ENCODE results near the gene TMEM184A.

DNA sequence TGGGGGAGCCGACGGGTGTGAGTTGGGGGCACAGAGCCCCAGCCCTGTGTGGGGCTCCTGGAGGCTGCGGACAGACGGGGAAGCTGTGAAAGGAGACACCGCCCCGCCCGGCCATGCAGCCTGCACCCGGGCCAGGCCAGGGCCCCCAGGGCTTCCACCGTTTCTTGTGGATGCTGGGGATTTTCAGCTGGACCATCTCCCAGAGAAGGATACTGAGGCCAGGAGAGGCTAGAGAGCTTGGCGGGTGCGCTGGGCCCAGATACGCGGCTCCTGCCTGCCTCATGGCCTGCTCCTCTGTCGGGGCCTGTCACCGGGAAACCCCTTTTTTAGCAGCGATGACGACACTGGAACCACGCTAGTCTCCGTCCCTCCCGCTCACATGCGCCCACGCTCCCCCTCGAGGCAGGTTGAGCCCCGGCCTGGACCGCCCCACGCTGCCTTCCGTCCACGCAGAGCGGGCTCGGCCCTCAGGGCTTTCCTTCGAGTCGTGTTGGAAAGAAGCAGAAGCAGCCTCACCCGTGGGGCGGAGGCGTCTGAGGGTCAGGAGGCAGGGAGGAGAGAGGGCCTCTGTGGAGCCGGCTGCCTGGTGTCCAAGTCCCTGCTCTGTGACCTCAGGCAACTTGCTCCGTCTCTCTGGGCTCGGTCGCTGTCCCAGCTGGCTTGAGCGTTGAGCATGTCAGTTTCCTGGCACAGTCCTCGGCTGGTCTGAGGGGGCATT is 11.7 kb downstream of the TMEM184A start:
- TF ChIP-seq, protein P1, sequence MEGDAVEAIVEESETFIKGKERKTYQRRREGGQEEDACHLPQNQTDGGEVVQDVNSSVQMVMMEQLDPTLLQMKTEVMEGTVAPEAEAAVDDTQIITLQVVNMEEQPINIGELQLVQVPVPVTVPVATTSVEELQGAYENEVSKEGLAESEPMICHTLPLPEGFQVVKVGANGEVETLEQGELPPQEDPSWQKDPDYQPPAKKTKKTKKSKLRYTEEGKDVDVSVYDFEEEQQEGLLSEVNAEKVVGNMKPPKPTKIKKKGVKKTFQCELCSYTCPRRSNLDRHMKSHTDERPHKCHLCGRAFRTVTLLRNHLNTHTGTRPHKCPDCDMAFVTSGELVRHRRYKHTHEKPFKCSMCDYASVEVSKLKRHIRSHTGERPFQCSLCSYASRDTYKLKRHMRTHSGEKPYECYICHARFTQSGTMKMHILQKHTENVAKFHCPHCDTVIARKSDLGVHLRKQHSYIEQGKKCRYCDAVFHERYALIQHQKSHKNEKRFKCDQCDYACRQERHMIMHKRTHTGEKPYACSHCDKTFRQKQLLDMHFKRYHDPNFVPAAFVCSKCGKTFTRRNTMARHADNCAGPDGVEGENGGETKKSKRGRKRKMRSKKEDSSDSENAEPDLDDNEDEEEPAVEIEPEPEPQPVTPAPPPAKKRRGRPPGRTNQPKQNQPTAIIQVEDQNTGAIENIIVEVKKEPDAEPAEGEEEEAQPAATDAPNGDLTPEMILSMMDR (CRISPR knock-in tag; IDR thresholded peaks at IDR 0.05) = no peak
- TF ChIP-seq PITX1 (CRISPR knock-in tag; IDR thresholded peaks at IDR 0.05) = no peak
- no peak for TF ChIP-seq TCF7 (IDR thresholded peaks at IDR 0.05; ENCODE audit: low read depth)
- no peak for TF ChIP-seq ZNF318 (CRISPR knock-in tag; IDR thresholded peaks at IDR 0.05)
- no peak for TF ChIP-seq CEBPZ (IDR thresholded peaks at IDR 0.05; ENCODE audit: low read length)
- TF ChIP-seq ZZZ3 (CRISPR knock-in tag; IDR thresholded peaks at IDR 0.05; ENCODE audit: borderline replicate concordance) = no peak
- TF ChIP-seq EZH2 (conservative IDR thresholded peaks at IDR 0.05; ENCODE audit: low read depth, low read length) = no peak
- TF ChIP-seq AFF4 (CRISPR knock-in tag; IDR thresholded peaks at IDR 0.05) = no peak
- TF ChIP-seq POLR2A (IDR thresholded peaks at IDR 0.05; ENCODE audit: insufficient read depth in 1 of 2, low read depth in 2 of 2, low read length in 2 of 2) = no peak
- TF ChIP-seq ZNF138 (CRISPR knock-in tag; IDR thresholded peaks at IDR 0.05; ENCODE audit: low read depth) = no peak
- no peak for TF ChIP-seq EP300 (IDR thresholded peaks at IDR 0.05; ENCODE audit: low read depth in 2 of 2, low read length in 2 of 2)
- no peak for TF ChIP-seq EP300 (CRISPR knock-in tag; IDR thresholded peaks at IDR 0.05; ENCODE audit: borderline replicate concordance)

Measured in HepG2 (cell line).